SK-N-SH (cell line): ENCODE measurements around the gene NECTIN2. TPM values are rescaled to one million over a fixed set of nuclear protein-coding genes. Genes with fewer than 3 reads are reported as not detected.
A peak's percentile ranks its signal among the peaks of the same experiment; 100 is the strongest.

Experiments used
- CTCF ChIA-PET: fragments of 300-600, 350-600 bp; formaldehyde crosslinking; extraction: SDS; loops from one replicate; lab custom pipeline; 2021; lab: Yijun Ruan, JAX
- POLR2A ChIA-PET: fragments of 350-600 bp; sonication (Branson Sonifier 250); formaldehyde crosslinking; extraction: SDS; loops from one replicate; lab custom pipeline; 2020; ENCODE audit warnings: antibody characterized with exemption, inconsistent platforms; lab: Yijun Ruan, JAX
- DNase-seq: peaks from one replicate; pipeline ENCODE4 v3.0.0; 2012
- H2AFZ ChIP-seq: fragments of 200-600 bp; sonication (generic); 2 replicates; pipeline ENCODE4 v1.8.1; 2016; ENCODE audit warnings: antibody characterized with exemption, mild to moderate bottlenecking, low read depth
- H3F3A ChIP-seq: fragments of 200-600 bp; sonication (generic); replicated peaks from 2 replicates; pipeline ENCODE3; 2016; ENCODE audit warnings: antibody characterized with exemption, mild to moderate bottlenecking; ENCODE audit not compliant: insufficient read depth
- H3K27ac ChIP-seq, 2 experiments: fragments of 200-500 bp in 1 of 2; fragments of 200-600 bp in 1 of 2; sonication (Bioruptor generic) in 1 of 2; sonication (generic), shearing (Covaris generic) in 1 of 2; 2 replicates each; pipeline versions ENCODE4 v1.5.1 to v1.6.1; 2014 to 2016; ENCODE audit warnings: low read depth in 2 of 2, inconsistent platforms in 1 of 2, low read length in 1 of 2, mild to moderate bottlenecking in 1 of 2, mixed read lengths in 1 of 2
- H3K27me3 ChIP-seq: fragments of 200-600 bp; sonication (generic), shearing (Covaris generic); 2 replicates; pipeline ENCODE4 v1.6.1; 2016; ENCODE audit warnings: mixed run types; ENCODE audit not compliant: insufficient read depth
- H3K36me3 ChIP-seq, 2 experiments: fragments of 200-500 bp in 1 of 2; fragments of 200-600 bp in 1 of 2; sonication (Bioruptor generic) in 1 of 2; sonication (generic) in 1 of 2; replicated peaks in 1 of 2; 2 replicates each; pipeline versions ENCODE3 to v1.5.1; 2014 to 2016; ENCODE audit warnings: low read length in 1 of 2, mild to moderate bottlenecking in 1 of 2; ENCODE audit not compliant: insufficient read depth in 2 of 2, control insufficient read depth in 1 of 2
- H3K4me1 ChIP-seq, 2 experiments: fragments of 200-500 bp in 1 of 2; fragments of 200-600 bp in 1 of 2; sonication (Bioruptor generic) in 1 of 2; sonication (generic), shearing (Covaris generic) in 1 of 2; 2 replicates each; pipeline versions ENCODE4 v1.5.1 to v1.6.1; 2014 to 2016; ENCODE audit warnings: low read depth in 1 of 2, low read length in 1 of 2, mixed run types in 1 of 2; ENCODE audit not compliant: insufficient read depth in 2 of 2, control insufficient read depth in 1 of 2
- H3K4me2 ChIP-seq: fragments of 200-600 bp; sonication (generic), shearing (Covaris generic); 2 replicates; pipeline ENCODE4 v1.6.1; 2017; ENCODE audit warnings: mixed run types
- H3K4me3 ChIP-seq, 2 experiments: fragments of 200-500 bp in 1 of 2; fragments of 200-600 bp in 1 of 2; sonication (Bioruptor generic) in 1 of 2; sonication (generic), shearing (Covaris generic) in 1 of 2; 2 replicates each; pipeline versions ENCODE4 v1.5.1 to v1.8.1; 2014 to 2016; ENCODE audit warnings: low read depth in 2 of 2, inconsistent platforms in 1 of 2, low read length in 1 of 2, mild to moderate bottlenecking in 1 of 2, mixed read lengths in 1 of 2, moderate library complexity in 1 of 2
- H3K79me2 ChIP-seq: fragments of 200-600 bp; sonication (generic); 2 replicates; pipeline ENCODE4 v1.8.1; 2017; ENCODE audit warnings: mild to moderate bottlenecking; ENCODE audit not compliant: insufficient read depth
- H3K9ac ChIP-seq: fragments of 200-600 bp; sonication (generic); 2 replicates; pipeline ENCODE4 v1.6.1; 2017; ENCODE audit warnings: mixed run types
- H3K9me2 ChIP-seq: fragments of 200-600 bp; sonication (generic); 2 replicates; pipeline ENCODE4 v1.6.1; 2017; ENCODE audit warnings: mixed run types
- H3K9me3 ChIP-seq: fragments of 200-600 bp; sonication (generic); 2 replicates; pipeline ENCODE4 v1.6.1; 2017; ENCODE audit warnings: mixed run types, mild to moderate bottlenecking, moderate library complexity
- H4K20me1 ChIP-seq: fragments of 200-600 bp; sonication (generic); 2 replicates; pipeline ENCODE4 v1.6.1; 2017; ENCODE audit warnings: mild to moderate bottlenecking, mixed run types; ENCODE audit not compliant: insufficient read depth
- GABPA ChIP-seq: IDR thresholded peaks from 2 replicates; pipeline ENCODE4 v1.4.0; 2012; ENCODE audit warnings: low read depth, mild to moderate bottlenecking
- RCOR1 ChIP-seq: fragments of 150-350 bp; IDR thresholded peaks from 2 replicates; pipeline ENCODE4 v1.6.1; 2017; ENCODE audit warnings: antibody characterized with exemption, low read length
- SIN3A ChIP-seq: IDR thresholded peaks from 2 replicates; pipeline ENCODE4 v1.6.1; 2012; ENCODE audit warnings: low read depth, mild to moderate bottlenecking, low read length, moderate library complexity, borderline replicate concordance
- SMC3 ChIP-seq: IDR thresholded peaks from 2 replicates; pipeline ENCODE4 v1.6.1; 2012; ENCODE audit warnings: low read depth, low read length, improper control_type of control experiment
- TEAD4 ChIP-seq: IDR thresholded peaks from 2 replicates; pipeline ENCODE4 v1.4.0; 2012; ENCODE audit warnings: mild to moderate bottlenecking, borderline replicate concordance; ENCODE audit not compliant: insufficient read depth
- USF1 ChIP-seq: IDR thresholded peaks from 2 replicates; pipeline ENCODE4 v1.4.0; 2012; ENCODE audit warnings: low read depth, borderline replicate concordance
- WGBS: methylation state at CpG from one replicate; pipeline ENCODE4 v1.1.6; 2017; ENCODE audit warnings: low lambda C conversion rate; 5-methylcytosine and 5-hydroxymethylcytosine counted together
- polyA plus RNA-seq, 3 experiments: library from polyadenylated mRNA; depleted of rRNA; stranded (reverse); fragments of >200 nt; gene quantifications; 2 replicates each; pipeline ENCODE4 v1.2.3, GENCODE V29; 2012

The NECTIN2 gene
- polyA plus RNA-seq, 1 of the 3 experiments (the other 2 are of a cell fraction), result 121 TPM

- peaks cover 55% of the 10 kb centered on the region for H3K79me2 ChIP-seq
- H3F3A ChIP-seq, result peaks cover 18% of the 10 kb centered on the region
- peaks cover 34% of the 10 kb centered on the region for H4K20me1 ChIP-seq
- ChIA-PET CTCF (interaction anchor here (0.8 to 3.0 kb wide), 12 partner anchors 26 to 209 kb away, joined by 3 to 11 read pairs (median 4); no protein-coding TSS in a partner anchor), POLR2A (no interaction called here)
- no peaks in the 10 kb centered on the region for H3K9me3 ChIP-seq
- H3K4me1 ChIP-seq, result peaks cover 19 to 21% of the 10 kb centered on the region in 2 experiments; a peak in 3 of 4 replicates
- no peaks in the 10 kb centered on the region for H3K9me2 ChIP-seq
- H3K27ac ChIP-seq, result peak overlapping the region; percentile 61 to 92; a peak in 3 of 4 replicates
- peak overlapping the region; percentile 71 to 98 for H3K4me3 ChIP-seq
- TF ChIP-seq TEAD4, result 0 out of 2 replicates have a peak, but pooled peaks have one; percentile 12
- TF ChIP-seq SMC3, result no peak
- H3K27me3 ChIP-seq, result no peaks in the 10 kb centered on the region
- 2% methylated on average over 38 of the region's 51 CpGs for WGBS
- peak; percentile 48 for DNase-seq
- H3K36me3 ChIP-seq, result no peaks in the 10 kb centered on the region
- H3K9ac ChIP-seq, result peak overlapping the region; percentile 99
- H3K4me2 ChIP-seq, result peak overlapping the region; percentile 92
- H2AFZ ChIP-seq, result peak overlapping the region; percentile 46; the same call in 1 of the 2 replicates
These were observed 502 bp downstream of the NECTIN2 start for GRCh38 chr19:44846455-44847143.

- TF ChIP-seq TEAD4 (0 out of 2 replicates have a peak, but pooled peaks have one; percentile 1), GABPA (peak; percentile 53; the same call in 1 of the 2 replicates), USF1 (no peak), SIN3A (0 out of 2 replicates have a peak, but pooled peaks have one; percentile 8), RCOR1 (no peak)
- TF ChIP-seq, all 33 proteins: peak for 3
- WGBS, result 2% methylated on average over 31 of the region's 47 CpGs
- ChIA-PET CTCF (interaction anchor here (0.7 to 3.0 kb wide), 9 partner anchors 11 to 123 kb away, joined by 3 to 11 read pairs (median 3); no protein-coding TSS in a partner anchor), POLR2A (no interaction called here)
- Histone ChIP-seq H3K9me3 (no peaks in the 10 kb centered on the region), H3K36me3 (no peaks in the 10 kb centered on the region), H2AFZ (peak overlapping the region; percentile 46; the same call in 1 of the 2 replicates), H3F3A (peaks cover 18% of the 10 kb centered on the region), H3K27me3 (no peaks in the 10 kb centered on the region), H3K9ac (peak overlapping the region; percentile 99), H3K4me2 (peak overlapping the region; percentile 92), H3K4me1 (peaks cover 19 to 21% of the 10 kb centered on the region in 2 experiments; a peak in 3 of 4 replicates), H3K4me3 (peak overlapping the region; percentile 71 to 98), H3K79me2 (peaks cover 63% of the 10 kb centered on the region), H3K27ac (peak overlapping the region; percentile 53 to 92), H3K9me2 (no peaks in the 10 kb centered on the region), H4K20me1 (peaks cover 39% of the 10 kb centered on the region)
- peak; percentile 51 for DNase-seq
These were observed 1.3 kb downstream of the NECTIN2 start for GRCh38 chr19:44847144-44848035.
